GM15510 (cell line): ENCODE measurements around the gene WDTC1.
A peak's percentile ranks its signal among the peaks of the same experiment; 100 is the strongest.

Source experiments
- POLR2A ChIP-seq: IDR thresholded peaks from 3 replicates; pipeline ENCODE4 v1.6.1; 2011; ENCODE audit warnings: borderline replicate concordance; ENCODE audit not compliant: insufficient read length; ENCODE audit errors: extremely low read depth

The WDTC1 gene

DNA sequence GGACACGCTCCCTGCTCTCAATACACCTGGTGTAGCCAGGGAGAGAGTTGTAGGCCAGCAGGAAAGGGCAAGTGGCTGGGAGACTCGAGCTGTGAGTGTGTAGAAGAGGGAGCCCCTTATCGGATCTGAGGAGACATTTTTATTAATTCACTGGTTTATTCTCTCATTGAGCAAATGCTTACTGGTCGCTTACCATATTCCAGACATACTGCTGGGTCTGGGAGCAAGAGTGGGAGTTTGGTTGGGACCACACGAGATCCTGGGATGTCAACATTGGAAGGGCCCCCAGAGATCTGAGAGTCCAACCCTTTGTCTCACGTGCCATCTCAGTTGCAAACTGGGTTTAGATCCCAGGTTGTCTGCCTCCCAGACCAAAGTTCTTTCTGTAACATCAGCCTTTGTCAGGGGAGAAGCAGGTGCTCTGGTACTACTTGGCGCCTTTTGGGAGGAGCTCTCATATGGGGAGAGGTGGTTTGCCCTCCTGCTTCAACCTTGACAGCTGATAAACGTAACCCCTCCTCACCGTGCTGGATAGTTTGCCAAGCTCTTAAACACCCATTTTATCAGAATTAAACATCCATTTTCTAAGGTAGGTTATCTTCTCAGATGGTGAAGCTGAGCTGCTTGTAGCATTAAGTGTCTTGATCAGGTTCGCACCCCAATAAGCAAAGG is 88.3 kb downstream of the WDTC1 start:
- TF ChIP-seq POLR2A: no peak

DNA sequence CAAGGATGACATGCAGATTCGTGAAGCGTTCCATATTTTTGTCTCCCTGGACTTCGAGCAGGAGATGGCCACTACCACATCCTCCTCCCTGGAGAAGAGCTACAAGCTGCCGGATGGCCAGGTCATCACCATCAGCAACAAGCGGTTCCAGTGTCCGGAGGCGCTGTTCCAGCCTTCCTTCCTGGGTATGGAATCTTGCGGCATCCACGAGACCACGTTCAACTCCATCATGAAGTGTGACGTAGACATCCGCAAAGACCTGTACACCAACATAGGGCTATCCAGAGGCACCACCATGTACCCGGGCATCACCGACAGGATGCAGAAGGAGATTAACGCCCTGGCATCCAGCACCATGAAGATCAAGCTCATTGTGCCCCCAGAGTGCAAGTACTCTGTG is 90.9 kb downstream of the WDTC1 start:
- no peak for TF ChIP-seq POLR2A

DNA sequence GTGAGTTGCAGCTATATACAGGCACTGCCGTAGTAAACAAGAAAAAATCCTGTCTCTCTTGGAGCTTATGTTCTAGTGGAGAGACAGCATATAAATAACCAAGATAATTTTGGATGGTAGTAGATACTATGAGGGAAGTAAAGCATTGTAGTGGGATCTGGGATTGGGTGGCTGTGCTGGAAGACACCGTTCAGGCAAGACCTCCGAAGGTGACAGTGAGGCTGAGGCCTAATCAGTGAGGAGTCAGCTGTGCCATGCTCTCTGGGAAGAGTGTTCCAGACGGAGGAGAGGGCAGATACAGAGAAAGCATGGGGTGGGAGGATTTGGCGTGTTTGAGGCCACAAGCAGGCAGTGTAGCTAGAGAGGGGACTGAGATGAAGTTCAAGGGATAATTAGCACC is 93.5 kb downstream of the WDTC1 start:
- no peak for TF ChIP-seq POLR2A

DNA sequence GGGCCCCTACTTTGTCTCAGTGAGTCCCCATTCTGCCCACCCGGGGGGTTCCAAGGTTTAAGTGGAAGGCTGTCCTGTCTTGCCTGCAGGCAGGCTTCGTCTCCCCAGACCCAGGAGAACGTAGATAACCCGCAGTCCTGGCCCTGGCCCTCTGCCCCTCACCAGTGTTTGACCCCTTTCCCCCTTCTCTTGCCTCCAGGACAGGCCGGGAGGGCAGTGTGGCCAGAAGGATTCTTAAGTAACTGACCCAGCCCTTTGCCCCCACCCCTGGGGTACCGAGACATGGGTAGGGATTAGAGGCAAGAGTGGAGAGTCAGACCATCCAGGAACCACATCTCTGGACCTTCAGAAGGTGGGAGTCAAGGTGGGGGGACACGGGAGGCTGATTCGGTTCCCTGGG is 96.4 kb downstream of the WDTC1 start:
- TF ChIP-seq POLR2A: no peak

DNA sequence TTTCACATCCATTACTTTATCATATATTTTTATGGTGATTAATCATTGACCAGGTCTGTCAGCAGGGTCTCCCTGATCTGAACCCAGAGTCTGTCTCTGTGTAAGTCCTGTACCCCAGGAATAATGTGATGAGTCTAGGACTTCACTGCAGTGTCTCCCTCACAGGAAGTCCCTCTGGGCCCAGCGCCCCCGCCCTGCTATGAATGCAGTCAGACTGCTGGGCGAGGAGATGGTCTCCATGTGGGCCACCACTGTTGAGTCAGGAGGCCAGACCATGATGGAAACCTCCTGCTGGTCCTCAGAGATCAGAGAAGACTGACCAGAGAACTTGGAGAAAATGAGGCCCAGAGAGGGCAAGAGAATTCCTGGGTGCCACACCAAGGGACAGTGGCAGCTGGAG is 97.0 kb downstream of the WDTC1 start:
- TF ChIP-seq POLR2A: no peak

DNA sequence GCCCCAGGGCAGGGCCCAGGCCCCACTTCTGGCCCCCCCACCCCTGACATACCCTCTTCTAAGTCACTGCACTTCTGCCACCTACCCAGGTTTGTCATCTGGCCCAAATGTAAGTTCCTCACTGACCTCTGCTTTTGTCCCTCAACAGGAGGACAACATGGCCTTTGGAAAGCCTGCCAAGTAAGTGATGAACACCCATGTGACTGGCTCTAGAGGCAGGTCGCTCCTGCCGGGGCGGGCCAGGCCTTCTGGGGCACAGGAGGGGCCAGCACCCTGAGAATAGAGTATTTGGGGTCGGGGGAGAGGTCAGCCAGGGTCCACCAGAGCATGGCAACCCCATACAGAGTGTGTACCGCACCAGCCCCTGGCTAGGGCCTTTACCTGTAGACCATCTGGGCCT is 97.5 kb downstream of the WDTC1 start:
- TF ChIP-seq POLR2A: no peak

DNA sequence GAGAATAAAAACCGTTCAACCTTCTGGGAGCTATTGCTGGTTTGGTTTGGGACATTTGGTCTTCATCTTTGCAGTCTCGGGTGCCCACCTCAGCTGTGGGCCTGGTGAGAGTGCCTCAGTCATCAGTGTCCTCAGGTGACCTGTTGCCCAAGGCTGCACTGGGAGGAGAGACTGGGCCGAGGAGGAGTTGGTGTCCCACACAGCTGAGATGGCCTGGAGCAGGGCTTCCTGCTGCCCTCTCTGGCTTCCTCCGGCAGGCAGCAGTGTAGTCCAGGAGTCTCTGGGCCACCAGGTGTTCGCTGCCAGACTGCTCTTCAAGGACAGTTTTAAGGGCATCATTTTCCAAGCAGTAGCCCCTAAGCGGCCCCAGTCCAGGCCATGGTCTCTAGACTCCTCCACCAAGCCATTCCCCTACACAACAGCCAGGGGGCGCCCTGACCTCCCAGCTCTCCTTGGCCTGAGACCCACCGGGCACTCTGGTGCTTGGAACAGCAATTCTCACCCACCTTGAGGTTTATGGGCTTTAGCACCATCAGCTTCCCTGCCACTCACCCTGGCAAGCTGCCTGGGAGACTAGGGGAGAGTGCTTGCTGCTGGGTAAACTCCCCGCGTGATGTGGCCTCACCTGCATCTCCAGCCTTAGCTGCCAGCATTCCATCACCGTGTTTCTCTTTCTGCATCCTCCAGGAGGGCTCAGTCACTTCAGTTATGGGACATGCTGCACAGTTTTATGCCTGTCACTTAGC is 98.3 kb downstream of the WDTC1 start:
- TF ChIP-seq POLR2A: no peak

DNA sequence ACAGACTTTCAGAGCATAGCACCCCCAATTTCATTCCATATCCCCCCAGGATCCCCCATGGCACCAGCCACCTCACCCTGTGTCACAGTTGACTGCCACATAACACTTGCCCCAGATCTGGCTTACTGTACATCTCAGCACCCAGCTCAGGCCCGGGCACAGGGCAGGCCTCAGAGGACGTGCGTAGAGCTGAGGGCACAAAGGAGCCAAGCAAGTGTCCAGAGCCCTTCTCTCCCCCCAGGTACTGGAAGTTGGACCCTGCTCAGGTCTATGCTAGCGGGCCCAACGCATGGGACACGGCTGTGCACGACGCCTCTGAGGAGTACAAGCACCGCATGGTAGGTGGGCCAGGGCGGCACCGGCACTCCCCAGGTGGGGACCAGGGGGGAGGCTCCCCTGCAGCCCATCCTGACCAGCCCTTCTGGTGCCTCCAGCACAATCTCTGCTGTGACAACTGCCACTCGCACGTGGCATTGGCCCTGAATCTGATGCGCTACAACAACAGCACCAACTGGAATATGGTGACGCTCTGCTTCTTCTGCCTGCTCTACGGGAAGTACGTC is 99.4 kb downstream of the WDTC1 start:
- no peak for TF ChIP-seq POLR2A

DNA sequence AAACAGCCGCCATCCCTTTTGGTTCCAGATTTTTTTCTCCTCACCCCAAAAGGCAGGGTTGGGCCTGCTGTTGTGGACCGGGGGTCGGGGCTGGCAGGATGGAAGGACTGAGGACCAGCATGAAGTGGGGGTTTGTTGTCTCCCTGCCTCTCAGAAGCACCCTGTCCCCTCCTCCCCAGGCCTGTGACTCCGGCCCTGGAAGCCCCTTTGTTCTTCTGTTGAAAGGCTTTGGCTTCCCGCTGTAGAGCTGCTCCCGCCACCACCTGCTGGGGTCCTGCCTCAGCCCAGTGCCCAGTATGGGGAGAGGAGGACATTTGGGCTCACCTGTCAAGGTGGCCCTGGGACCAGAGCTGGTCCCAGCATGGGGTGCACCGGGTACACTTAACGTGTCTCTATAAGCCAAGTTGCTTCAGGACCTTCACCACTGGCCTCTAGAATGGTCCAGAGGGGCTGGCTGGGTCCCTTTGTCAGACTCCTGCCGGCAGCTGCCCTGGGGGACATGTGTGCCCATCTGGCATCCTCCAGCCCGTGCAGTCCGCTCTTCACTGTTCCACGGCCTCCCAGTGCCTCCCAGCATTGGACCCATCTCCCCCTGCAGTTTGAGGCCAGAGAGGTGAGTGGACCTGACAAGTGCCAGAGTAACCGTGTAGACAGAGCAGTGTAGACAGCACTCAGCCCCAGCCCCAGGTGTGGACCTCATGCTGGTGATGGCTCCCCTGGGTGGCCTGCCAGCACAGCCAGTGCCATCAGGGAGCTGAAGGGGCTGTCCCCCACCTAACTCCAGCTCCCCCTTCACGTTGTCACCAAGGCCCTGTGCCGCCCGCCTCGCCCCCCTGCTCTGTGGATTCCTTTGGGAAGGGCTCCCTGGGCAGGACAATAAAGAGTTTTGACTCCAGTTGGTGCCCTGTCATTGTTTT is 101.3 kb downstream of the WDTC1 start:
- TF ChIP-seq POLR2A: no peak

DNA sequence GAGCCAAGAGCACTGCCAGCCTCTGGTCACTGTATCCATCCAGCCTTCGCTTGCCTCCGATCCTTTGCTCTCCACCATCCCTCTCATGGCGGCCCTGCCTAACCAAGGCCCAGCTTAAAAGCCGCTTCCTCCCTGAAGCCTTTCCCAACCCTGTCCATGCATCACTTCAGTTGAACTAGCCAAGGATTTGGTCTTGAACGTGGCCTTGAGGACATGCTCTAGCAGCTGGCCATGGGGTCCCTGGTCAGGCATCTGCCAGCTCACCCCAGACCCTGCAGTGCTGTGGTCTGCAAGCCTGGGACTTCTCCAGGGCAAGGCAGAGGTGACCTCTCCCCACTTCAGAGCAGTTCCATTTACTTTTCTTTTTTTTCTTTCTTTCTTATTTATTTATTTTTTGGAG is 102.3 kb downstream of the WDTC1 start:
- TF ChIP-seq POLR2A: no peak

DNA sequence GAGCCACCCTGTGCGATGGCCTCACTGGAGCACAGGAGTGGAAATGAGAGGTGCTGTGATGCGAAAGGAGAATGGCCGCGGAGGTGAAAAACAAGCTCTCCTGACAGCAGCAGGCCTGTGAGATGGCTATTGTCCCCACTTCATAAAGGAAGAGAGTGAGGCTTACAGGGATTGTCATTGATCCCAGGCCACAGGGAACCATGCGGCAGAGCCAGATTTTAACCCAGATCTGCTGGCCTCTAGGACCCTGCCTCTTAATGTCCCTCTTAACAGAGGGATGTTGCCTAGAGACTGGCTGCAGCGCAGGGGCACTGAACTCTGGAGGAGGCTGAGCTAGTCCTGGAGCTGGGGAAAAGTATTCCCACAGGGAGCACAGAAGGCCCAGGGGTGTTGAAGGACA is 104.3 kb downstream of the WDTC1 start:
- no peak for TF ChIP-seq POLR2A

DNA sequence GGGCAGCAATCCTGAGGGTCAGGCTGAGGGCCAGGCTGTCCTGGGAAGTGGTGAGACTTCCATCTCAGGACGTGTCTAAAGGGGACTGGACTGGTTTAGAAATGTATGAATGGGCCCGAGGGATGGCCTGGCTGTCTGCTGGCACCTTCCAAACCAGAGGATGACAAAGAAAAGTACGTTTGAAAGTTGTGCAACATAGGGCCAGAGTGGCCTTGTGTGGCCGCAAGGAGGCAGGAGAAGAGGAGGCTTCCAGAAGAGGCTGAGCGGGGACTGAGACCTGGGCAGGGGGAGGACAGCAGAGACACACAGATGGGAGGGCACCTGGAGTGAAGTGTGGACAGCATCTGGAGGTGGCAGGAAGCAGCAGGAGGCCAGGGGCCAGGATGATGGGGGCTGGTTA is 104.8 kb downstream of the WDTC1 start:
- TF ChIP-seq POLR2A: no peak

DNA sequence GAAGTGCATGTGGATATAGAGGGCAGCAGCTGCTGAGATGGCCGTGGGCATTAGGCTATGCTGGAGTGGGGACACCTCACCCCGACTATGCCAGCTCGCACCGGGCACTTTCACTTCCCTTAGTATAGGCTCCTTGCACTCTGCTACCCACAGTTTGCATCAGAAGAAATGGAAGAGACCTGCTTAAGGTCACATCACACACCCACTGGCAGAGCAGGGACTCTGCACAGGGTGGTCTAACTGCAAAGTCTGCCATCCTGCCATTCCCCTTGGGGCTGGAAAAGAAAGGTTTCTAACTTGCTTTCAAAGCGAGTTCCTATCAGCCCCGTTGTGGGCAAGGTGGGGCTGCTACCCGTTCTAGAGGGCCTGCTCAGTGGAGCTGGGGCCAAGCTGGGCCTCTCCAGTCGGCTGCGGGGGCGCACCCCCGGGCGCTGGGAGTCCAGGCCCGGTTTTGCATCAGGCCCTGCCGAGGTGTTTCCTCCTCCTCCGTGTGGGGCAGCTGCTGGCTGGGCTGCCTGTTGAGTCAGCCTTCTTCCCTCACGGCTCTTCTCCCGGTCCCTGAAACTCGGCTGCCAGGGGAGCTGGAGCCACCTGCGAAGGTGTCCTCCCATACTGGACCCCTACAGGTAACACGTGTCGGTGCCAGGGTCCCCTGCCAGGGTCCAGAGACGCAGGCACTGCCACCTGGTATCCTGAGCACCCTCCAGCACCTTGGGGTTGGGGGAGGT is 107.3 kb downstream of the WDTC1 start, which contains the start of gene SYTL1:
TSS of gene SYTL1 (plus strand) at position 498 of the 728 bp plus-strand sequence. CDS start 3,313 bp downstream, outside the sequence.
- TF ChIP-seq POLR2A: peak; percentile 58

DNA sequence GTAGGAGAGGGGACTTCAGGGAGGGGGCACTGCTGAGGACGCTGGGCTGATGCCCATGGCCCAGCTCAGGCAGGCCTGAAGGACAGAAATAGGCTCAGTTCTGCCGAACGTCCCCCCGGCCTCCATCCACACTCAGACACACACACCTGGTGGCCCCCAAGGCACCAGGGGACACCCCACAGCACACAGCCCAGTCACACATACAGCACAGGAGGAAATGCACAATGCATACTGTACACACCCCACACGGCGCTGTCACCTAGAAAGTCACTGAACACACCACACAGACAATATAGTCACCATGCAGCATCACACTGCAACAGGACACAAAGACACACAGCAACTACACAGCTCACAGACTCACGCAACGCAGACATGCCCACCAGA is 108.0 kb downstream of the WDTC1 start:
- TF ChIP-seq POLR2A: no peak
